Esophagus squamous epithelium (tissue), 5 donors: Measurements from ENCODE around the gene POMP. TPM values are rescaled to one million over a fixed set of nuclear protein-coding genes. Genes with fewer than 3 reads are reported as not detected.

Experiments used
- DNase-seq: peaks from one replicate; lab custom pipeline; 2025; lab: John Stamatoyannopoulos, UW
- H3K27ac ChIP-seq, 4 donors: fragments of 200-600 bp; sonication (generic); one replicate each; pipeline ENCODE4 v1.5.1; 2016 to 2019; ENCODE audit warnings: mild to moderate bottlenecking in 1 of 4
- H3K27me3 ChIP-seq, 4 donors: fragments of 200-600 bp; sonication (generic); 1 replicate in 3 of 4; 2 replicates in 1 of 4; pipeline versions ENCODE4 v1.5.1 to v1.6.0; 2017 to 2021; ENCODE audit warnings: antibody characterized with exemption in 1 of 4
- H3K36me3 ChIP-seq, 3 donors: fragments of 200-600 bp; sonication (generic); one replicate each; pipeline ENCODE4 v1.5.1; 2016 to 2019
- H3K4me1 ChIP-seq, 3 donors: fragments of 200-600 bp; sonication (generic); one replicate each; pipeline ENCODE4 v1.5.1; 2017 to 2019
- H3K4me3 ChIP-seq, 4 donors: fragments of 200-600 bp; sonication (generic); 1 replicate in 3 of 4; 2 replicates in 1 of 4; pipeline ENCODE4 v1.5.1; 2016 to 2019; ENCODE audit warnings: mild to moderate bottlenecking in 2 of 4, moderate library complexity in 1 of 4
- H3K9me3 ChIP-seq, 3 donors: fragments of 200-600 bp; sonication (generic); one replicate each; pipeline ENCODE4 v1.5.1; 2016 to 2019
- POLR2A ChIP-seq, 4 donors: fragments of 450-650 bp; IDR thresholded peaks; one replicate each; pipeline ENCODE4 v1.6.1; 2017; ENCODE audit warnings: antibody characterized with exemption in 4 of 4, mild to moderate bottlenecking in 4 of 4, moderate library complexity in 3 of 4
- WGBS, 2 donors: methylation state at CpG; one replicate each; pipeline ENCODE4 v1.1.5; 2018; 5-methylcytosine and 5-hydroxymethylcytosine counted together
- intact Hi-C: fragments of 100-400 bp; cut with DNase I; formaldehyde crosslinking; loops from one replicate; pipeline ENCODE4 v1.15.0; 2022
- total RNA-seq, 4 donors: library from RNA; depleted of rRNA; stranded (reverse); fragments of >200 nt; gene quantifications; one replicate each; pipeline ENCODE4 v1.1.0, GENCODE V29; 2016
- TF ChIP-seq, protein P1 (sequence below), 6 experiments: fragments of 450-650 bp in 4 of 6; fragments of 200-600 bp in 2 of 6; sonication (generic) in 2 of 6; IDR thresholded peaks; one replicate each; pipeline ENCODE4 v1.5.1; 2016 to 2019; ENCODE audit warnings: antibody characterized with exemption in 6 of 6, mild to moderate bottlenecking in 4 of 6, moderate library complexity in 4 of 6
- donor health status: DM: yes; HTN: yes; CAD: no.

Gene POMP
- total RNA-seq, 4 donors from 2014 or later, result 42.8 to 79.4 (median 65.3) TPM

DNA sequence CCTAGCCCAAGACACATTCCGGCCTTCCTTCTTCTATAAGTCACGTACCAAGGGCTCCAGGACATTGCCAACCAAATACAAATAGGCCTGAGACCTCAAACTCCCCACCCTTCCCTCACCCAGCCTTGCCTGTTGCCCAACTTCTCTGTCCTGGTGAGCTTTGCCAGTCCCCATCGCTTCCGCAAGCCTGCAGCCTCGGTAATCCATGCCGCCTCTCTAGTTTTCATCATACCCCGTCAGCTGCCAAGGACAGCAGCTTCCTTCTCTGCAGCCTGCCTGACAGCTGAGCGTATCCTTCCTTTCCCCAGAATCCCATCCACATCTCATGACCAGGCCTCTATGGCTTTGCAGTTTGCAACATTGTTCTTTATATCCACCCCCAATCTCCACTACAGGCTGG, 36.6 kb upstream of the POMP start:
- intact Hi-C loops, result no loop called here
- Histone ChIP-seq H3K4me3 (no peak overlapping the region), H3K9me3 (no peaks in the 10 kb centered on the region), H3K27me3 (no peaks in the 10 kb centered on the region), H3K4me1 (no peaks in the 10 kb centered on the region), H3K36me3 (no peaks in the 10 kb centered on the region), H3K27ac (peak overlapping the region in 2 of 4 donors; percentile 30 to 55)
- WGBS, 2 donors, result 78 to 82% methylated on average over 8 of the region's 8 CpGs
- no peak for TF ChIP-seq POLR2A (IDR thresholded peaks at IDR 0.05)
- TF ChIP-seq, protein P1, sequence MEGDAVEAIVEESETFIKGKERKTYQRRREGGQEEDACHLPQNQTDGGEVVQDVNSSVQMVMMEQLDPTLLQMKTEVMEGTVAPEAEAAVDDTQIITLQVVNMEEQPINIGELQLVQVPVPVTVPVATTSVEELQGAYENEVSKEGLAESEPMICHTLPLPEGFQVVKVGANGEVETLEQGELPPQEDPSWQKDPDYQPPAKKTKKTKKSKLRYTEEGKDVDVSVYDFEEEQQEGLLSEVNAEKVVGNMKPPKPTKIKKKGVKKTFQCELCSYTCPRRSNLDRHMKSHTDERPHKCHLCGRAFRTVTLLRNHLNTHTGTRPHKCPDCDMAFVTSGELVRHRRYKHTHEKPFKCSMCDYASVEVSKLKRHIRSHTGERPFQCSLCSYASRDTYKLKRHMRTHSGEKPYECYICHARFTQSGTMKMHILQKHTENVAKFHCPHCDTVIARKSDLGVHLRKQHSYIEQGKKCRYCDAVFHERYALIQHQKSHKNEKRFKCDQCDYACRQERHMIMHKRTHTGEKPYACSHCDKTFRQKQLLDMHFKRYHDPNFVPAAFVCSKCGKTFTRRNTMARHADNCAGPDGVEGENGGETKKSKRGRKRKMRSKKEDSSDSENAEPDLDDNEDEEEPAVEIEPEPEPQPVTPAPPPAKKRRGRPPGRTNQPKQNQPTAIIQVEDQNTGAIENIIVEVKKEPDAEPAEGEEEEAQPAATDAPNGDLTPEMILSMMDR (IDR thresholded peaks at IDR 0.05), result no peak
- no peak for DNase-seq

DNA sequence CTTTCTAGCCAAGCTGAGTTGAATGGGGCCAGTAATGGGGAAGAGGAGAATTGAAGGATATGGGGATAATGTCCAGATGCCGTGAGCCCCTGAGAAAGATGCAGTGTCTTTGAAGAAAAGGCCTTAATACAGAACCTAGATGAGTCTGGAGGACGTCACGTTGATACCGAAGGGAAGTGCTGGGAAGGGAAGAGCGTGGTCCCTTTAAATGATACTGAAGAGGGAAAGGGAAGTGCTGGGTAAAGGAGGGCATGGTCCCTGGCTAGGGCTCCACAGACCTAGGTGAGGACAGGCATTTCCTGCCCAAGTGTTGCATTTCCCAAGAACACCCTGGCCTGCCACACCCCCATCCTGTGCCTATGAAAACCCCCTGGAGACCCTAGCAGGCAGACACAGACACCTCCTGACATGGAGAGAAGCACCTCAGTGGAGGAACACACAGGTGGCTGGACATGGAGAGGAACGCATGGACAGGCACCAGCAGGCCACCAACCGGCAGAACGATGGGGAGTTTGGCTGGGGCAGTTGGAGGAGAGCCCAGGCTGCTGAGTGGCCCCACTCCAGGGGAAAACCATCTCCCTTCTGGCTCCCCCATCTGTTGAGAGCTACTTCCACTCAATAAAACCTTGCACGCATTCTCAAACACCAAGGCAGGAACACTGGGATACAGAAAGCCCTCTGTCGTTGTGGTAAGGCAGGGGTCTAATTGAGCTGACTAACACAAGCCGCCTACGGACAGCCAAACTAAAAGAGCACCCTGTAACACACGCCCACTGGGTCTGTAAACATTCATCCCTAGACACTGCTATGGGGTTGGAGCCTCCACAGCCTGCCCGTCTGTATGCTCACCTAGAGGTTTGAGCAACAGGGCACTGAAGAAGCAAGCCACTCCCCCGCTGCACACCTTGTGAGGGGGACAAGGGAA, 34.9 kb upstream of the POMP start:
- no peak for DNase-seq
- 43 to 63% methylated on average over 9 to 12 of the region's 15 CpGs for WGBS, 2 donors
- intact Hi-C loops, result no loop called here

DNA sequence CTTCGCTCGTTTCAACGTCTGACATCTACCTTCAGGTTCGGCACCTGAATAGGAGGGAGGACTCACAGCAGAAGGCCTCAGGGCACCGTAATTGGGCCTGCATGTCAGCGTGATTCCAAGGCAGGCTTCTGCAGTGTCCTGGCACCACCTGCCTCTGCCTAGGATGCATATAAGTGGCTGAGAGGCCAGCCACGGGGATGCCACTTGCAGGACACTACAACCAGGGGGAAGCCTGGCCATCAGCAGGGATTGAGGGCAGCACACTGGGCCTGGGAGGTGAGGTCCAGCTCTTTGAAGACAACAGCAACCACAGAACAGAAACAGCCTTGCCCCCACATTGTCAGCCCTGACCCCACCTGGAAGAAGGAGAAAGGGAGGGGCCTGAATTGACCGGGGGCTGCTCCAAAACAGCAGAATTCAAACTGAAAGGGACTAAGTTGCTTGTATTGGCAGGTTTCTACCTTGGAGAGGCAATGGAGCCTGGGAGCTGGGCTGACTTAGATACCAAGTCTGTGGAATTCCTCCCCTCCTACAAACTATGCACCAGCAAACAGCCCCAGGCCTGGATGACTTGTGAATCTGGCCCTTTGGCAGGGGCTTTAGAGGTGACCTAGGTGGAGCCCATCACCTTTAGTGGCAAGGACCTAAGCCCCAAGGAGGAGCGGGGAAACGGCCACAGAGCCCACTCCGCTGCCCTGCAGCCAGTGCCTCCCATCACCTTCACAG, 34.1 kb upstream of the POMP start:
- no peak for DNase-seq
- H3K27me3 ChIP-seq, result no peaks in the 10 kb centered on the region
- no peak overlapping the region for H3K27ac ChIP-seq
- WGBS, 2 donors, result 79 to 89% methylated on average over 4 to 6 of the region's 11 CpGs
- no peaks in the 10 kb centered on the region for H3K9me3 ChIP-seq
- H3K4me1 ChIP-seq, result no peaks in the 10 kb centered on the region
- TF ChIP-seq POLR2A (IDR thresholded peaks at IDR 0.05), result no peak
- TF ChIP-seq, protein P1 (IDR thresholded peaks at IDR 0.05), result no peak
- H3K4me3 ChIP-seq, result no peak overlapping the region
- H3K36me3 ChIP-seq, result no peaks in the 10 kb centered on the region
- intact Hi-C loops, result no loop called here

More for the DNA sequence above, 34.9 kb upstream of the POMP start:
- Histone ChIP-seq H3K27me3 (no peaks in the 10 kb centered on the region), H3K4me3 (no peak overlapping the region), H3K36me3 (no peaks in the 10 kb centered on the region), H3K4me1 (no peaks in the 10 kb centered on the region), H3K9me3 (no peaks in the 10 kb centered on the region), H3K27ac (no peak overlapping the region)
- no peak for TF ChIP-seq POLR2A (IDR thresholded peaks at IDR 0.05)
- TF ChIP-seq, protein P1 (IDR thresholded peaks at IDR 0.05), result no peak

DNA sequence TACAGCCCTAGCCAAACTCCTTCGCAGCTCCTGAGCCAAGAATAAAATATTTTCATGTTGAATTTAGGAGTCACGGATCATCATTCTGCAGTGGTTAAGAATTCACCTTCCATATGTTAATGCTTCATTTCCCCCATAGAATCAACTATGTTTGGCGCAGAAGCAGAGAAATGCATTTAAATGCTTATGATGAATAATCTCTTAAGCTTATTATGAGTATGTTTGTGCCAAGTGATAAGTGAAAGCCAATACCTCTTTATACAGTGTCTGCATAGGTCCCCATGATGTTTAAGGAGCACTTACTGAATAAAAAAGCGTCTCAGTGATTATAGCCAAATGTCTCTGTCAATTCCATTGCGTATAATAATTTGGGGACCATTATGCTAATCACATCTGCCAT, 32.7 kb upstream of the POMP start:
- no peak for DNase-seq
- TF ChIP-seq, protein P1 (IDR thresholded peaks at IDR 0.05), result no peak
- no peak for TF ChIP-seq POLR2A (IDR thresholded peaks at IDR 0.05)
- Histone ChIP-seq H3K36me3 (no peaks in the 10 kb centered on the region), H3K27ac (no peak overlapping the region), H3K4me3 (no peak overlapping the region), H3K27me3 (peaks cover 0 to 8% (median 0%) of the 10 kb centered on the region in 4 donors), H3K9me3 (no peaks in the 10 kb centered on the region), H3K4me1 (no peaks in the 10 kb centered on the region)
- intact Hi-C loops, result no loop called here
- WGBS, 2 donors, result 51 to 53% methylated on average over 5 of the region's 5 CpGs

DNA sequence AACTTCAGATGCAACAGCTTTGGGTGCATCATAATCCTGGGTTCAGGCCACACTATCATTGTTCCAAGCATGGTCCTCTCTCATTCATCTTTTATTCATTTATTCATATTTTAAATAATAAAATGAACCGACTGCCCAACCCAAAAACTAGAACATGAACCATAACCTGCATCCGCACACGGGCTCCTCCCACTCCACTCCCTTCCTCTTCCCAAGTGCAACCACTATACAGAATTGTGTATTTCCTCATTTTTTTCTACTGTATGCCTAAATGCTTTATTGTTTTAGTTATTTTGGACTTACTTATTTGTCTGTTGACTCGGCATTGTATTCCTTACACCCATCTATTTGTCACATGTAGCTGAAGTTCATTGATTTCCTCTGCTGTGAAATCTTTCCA, 30.7 kb upstream of the POMP start:
- no peak for TF ChIP-seq POLR2A (IDR thresholded peaks at IDR 0.05)
- TF ChIP-seq, protein P1 (IDR thresholded peaks at IDR 0.05), result no peak
- Histone ChIP-seq H3K4me1 (no peaks in the 10 kb centered on the region), H3K27ac (no peak overlapping the region), H3K27me3 (peaks cover 0 to 8% (median 0%) of the 10 kb centered on the region in 4 donors), H3K9me3 (no peaks in the 10 kb centered on the region), H3K36me3 (no peaks in the 10 kb centered on the region), H3K4me3 (no peak overlapping the region)
- intact Hi-C loops, result no loop called here
- WGBS, 2 donors, result 69 to 72% methylated on average over 4 of the region's 4 CpGs
- DNase-seq, result no peak
